Osteocyte (in vitro differentiated cells): ENCODE data around the gene PAX7. TPM values are rescaled to one million over a fixed set of nuclear protein-coding genes. Genes with fewer than 3 reads are reported as not detected.

Experiments
- DNase-seq: peaks from one replicate; pipeline ENCODE4 v3.0.0; 2021; ENCODE audit warnings: mixed read lengths; ENCODE audit not compliant: unreplicated experiment; ENCODE audit errors: extremely low spot score
- H3K27ac Mint-ChIP-seq: one replicate; pipeline ENCODE4 v1.8.0; 2021; ENCODE audit warnings: mild to moderate bottlenecking, mixed read lengths; ENCODE audit not compliant: unreplicated experiment
- H3K27me3 Mint-ChIP-seq: one replicate; pipeline ENCODE4 v1.8.0; 2021; ENCODE audit warnings: mixed read lengths; ENCODE audit not compliant: unreplicated experiment
- H3K36me3 Mint-ChIP-seq: one replicate; pipeline ENCODE4 v1.8.0; 2021; ENCODE audit warnings: mixed read lengths; ENCODE audit not compliant: unreplicated experiment
- H3K4me1 Mint-ChIP-seq: one replicate; pipeline ENCODE4 v1.8.0; 2021; ENCODE audit warnings: mixed read lengths; ENCODE audit not compliant: unreplicated experiment
- H3K4me3 Mint-ChIP-seq: one replicate; pipeline ENCODE4 v1.8.0; 2021; ENCODE audit warnings: mild to moderate bottlenecking, moderate library complexity, mixed read lengths; ENCODE audit not compliant: unreplicated experiment
- H3K9me3 Mint-ChIP-seq: one replicate; pipeline ENCODE4 v1.8.0; 2021; ENCODE audit warnings: mixed read lengths; ENCODE audit not compliant: unreplicated experiment
- CTCF ChIP-seq: fragments of 200-600 bp; sonication (generic); IDR thresholded peaks from 2 replicates; pipeline ENCODE4 v1.5.0; 2021; ENCODE audit warnings: antibody characterized with exemption, mild to moderate bottlenecking, moderate library complexity
- total RNA-seq: library from RNA; stranded (reverse); gene quantifications from 2 replicates; pipeline ENCODE4 v1.2.1, GENCODE V29; 2021

The PAX7 gene
- total RNA-seq, 1 donor from 2014 or later: not detected

GRCh38 chr1:18654599-18654998 lies 24.0 kb downstream of the PAX7 start:
- Mint-ChIP-seq H3K36me3 (no peaks in the 10 kb centered on the region), H3K9me3 (no peaks in the 10 kb centered on the region), H3K4me1 (no peaks in the 10 kb centered on the region), H3K4me3 (no peak overlapping the region), H3K27me3 (peaks cover 80% of the 10 kb centered on the region), H3K27ac (no peak overlapping the region)
- DNase-seq: no peak
- no peak for TF ChIP-seq CTCF

- TF ChIP-seq CTCF: no peak
- Mint-ChIP-seq H3K27ac (no peak overlapping the region), H3K27me3 (peaks cover 64% of the 10 kb centered on the region), H3K4me1 (no peaks in the 10 kb centered on the region), H3K9me3 (no peaks in the 10 kb centered on the region), H3K36me3 (no peaks in the 10 kb centered on the region), H3K4me3 (no peak overlapping the region)
- no peak for DNase-seq
Observed at GRCh38 chr1:18657506-18658201, 27.0 kb downstream of the PAX7 start.

GRCh38 chr1:18658831-18659230 lies 28.2 kb downstream of the PAX7 start:
- Mint-ChIP-seq H3K9me3 (no peaks in the 10 kb centered on the region), H3K27ac (no peak overlapping the region), H3K4me1 (no peaks in the 10 kb centered on the region), H3K4me3 (no peak overlapping the region), H3K27me3 (peaks cover 54% of the 10 kb centered on the region), H3K36me3 (no peaks in the 10 kb centered on the region)
- TF ChIP-seq CTCF: no peak
- DNase-seq: no peak

- no peak for DNase-seq
- no peaks in the 10 kb centered on the region for H3K36me3 Mint-ChIP-seq
- no peak overlapping the region for H3K4me3 Mint-ChIP-seq
- no peak overlapping the region for H3K27ac Mint-ChIP-seq
- H3K4me1 Mint-ChIP-seq: no peaks in the 10 kb centered on the region
- H3K9me3 Mint-ChIP-seq: no peaks in the 10 kb centered on the region
- H3K27me3 Mint-ChIP-seq: peaks cover 28% of the 10 kb centered on the region
- TF ChIP-seq CTCF: no peak
Observed at GRCh38 chr1:18661404-18662285, 31.0 kb downstream of the PAX7 start.

GRCh38 chr1:18662286-18662639 lies 31.6 kb downstream of the PAX7 start:
- H3K27ac Mint-ChIP-seq: no peak overlapping the region
- H3K4me3 Mint-ChIP-seq: no peak overlapping the region
- no peak for DNase-seq
- H3K27me3 Mint-ChIP-seq: peaks cover 24% of the 10 kb centered on the region
- H3K4me1 Mint-ChIP-seq: no peaks in the 10 kb centered on the region
- H3K36me3 Mint-ChIP-seq: no peaks in the 10 kb centered on the region
- no peak for TF ChIP-seq CTCF
- no peaks in the 10 kb centered on the region for H3K9me3 Mint-ChIP-seq
